GM19397 (cell line): ENCODE data around the gene CDY1B.
"Not testable (repeated sequence)": the region's sequence is repeated elsewhere in the genome, so short reads cannot be mapped to it uniquely, and the experiment has no call there.

Experiments used
- ATAC-seq: cut with Tn5 transposase; IDR thresholded peaks from one replicate; pipeline ENCODE4 v1.9.1; 2021; ENCODE audit warnings: mild to moderate bottlenecking, moderate library complexity; ENCODE audit not compliant: unreplicated experiment

CDY1B gene

GRCh38 chrY:24047919-24048318 lies at the start of gene CDY1B:
TSS of gene CDY1B (minus strand) at chrY:24048019. CDS start at chrY:24047688, 331 bp downstream.
- not testable (repeated sequence) for ATAC-seq

DNA sequence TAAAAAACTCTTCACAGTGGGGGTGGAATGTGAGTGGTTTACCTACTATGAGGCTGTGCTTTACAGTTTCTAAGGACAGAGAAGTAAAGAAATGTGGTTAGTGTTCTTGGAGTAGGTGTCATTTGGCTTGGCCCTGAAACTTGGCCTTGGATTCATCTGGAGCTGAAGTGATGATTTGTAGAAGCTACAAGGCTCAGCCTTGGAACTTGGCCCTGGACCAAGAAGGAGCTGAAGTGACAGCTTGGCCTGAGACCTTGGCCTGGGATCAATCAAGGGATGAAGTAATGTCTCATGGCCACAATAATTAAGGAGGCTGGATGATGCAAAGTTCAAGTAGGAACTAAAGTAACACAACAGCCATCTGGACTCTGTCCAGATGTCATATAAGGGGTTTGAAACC lies 1.7 kb upstream of the CDY1B start:
- ATAC-seq: not testable (repeated sequence)

- not testable (repeated sequence) for ATAC-seq
Observed at GRCh38 chrY:24043209-24043608, 4.6 kb downstream of the CDY1B start.

DNA sequence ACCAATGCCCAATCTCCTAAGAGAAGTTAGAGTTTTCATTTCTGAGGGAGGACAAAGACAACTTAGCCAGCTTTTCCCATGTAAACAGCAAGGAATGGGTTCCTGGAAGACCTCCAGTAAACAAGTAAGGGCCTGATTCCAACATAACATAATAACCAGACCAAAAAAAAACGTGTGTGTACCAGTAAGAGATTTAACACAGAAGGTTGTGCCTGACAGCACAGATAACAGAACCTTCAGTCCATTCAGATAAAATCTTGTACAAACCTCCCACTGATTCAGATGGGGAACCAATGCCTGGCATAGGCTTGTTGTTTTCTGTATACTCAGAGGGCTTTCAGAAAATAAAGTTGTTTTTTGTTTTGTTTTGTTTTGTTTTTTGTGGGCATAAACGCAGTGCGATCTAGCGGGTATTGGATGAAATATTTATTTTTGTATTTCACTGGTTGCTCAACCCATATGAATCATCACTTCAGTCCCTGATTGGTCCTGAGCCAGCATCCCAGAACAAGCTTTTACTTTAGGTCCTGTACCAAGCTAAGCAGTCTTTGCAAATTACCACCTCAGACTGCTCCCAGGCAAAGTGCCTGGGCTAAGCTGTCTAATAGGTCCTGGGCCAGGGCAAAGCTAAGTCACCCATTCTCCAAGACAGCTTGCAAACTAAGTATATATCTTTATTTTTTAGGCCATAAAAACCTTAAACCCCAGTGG lies 8.7 kb downstream of the CDY1B start:
- not testable (repeated sequence) for ATAC-seq

DNA sequence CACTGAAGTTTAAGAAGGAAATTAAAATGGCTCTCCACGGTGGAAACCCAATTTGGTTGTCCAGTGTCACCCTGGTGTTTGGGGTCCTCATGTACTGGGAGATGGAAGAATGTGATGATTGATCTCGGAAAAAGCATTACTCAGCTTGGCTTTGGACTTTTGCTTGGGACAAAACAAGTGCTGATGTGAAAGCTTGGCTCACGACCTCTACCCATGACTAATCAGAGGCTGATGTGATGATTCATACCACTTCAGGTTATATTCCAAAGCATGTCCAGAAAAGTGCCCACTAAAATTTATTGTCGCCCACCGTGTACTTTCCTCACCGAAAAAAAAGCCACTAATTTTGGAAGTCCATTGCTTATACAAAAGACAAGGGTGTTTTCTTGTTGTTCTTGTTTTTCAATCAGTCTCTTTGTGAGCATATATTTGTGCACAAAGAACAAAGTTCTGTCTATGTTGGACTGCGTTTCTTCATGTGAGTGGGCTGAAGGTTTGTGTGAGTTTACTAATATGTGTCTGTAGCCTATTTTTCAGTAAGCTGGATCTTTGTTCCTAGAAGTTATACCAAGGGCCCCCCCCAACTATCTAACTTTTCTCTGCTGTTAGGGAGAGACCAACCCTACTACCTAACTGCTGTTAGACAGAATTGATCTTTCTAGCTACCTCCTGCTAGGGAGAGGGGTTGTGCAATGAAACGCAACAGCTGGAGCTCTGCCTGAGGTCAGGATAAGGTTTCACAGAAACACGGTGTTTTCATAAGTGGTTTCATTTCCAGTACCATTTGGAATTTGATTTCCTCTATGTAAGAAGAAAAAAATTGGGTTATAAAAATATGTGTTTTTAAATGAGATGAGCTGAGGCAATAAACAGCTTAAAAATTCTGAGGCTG lies 21.4 kb downstream of the CDY1B start:
- not testable (repeated sequence) for ATAC-seq
